GM21515 (cell line): ENCODE measurements around the gene SMIM24.
"Not testable (repeated sequence)": the region's sequence is repeated elsewhere in the genome, so short reads cannot be mapped to it uniquely, and the experiment has no call there.

Experiments
- ATAC-seq: cut with Tn5 transposase; IDR thresholded peaks from one replicate; pipeline ENCODE4 v1.9.1; 2021; ENCODE audit not compliant: unreplicated experiment

Gene SMIM24

GRCh38 chr19:3440082-3440481 lies 40.2 kb downstream of the SMIM24 start:
- ATAC-seq: no peak

- ATAC-seq: peak; percentile 83
Observed at GRCh38 chr19:3434630-3435553, 45.4 kb downstream of the SMIM24 start.

- no peak for ATAC-seq
Observed at GRCh38 chr19:3433805-3434540, 46.4 kb downstream of the SMIM24 start.

GRCh38 chr19:3433313-3433712 lies 47.0 kb downstream of the SMIM24 start:
- ATAC-seq: no peak

GRCh38 chr19:3431760-3432397 lies 48.4 kb downstream of the SMIM24 start:
- ATAC-seq: no peak

- not testable (repeated sequence) for ATAC-seq
Observed at GRCh38 chr19:3430366-3430680, 50.0 kb downstream of the SMIM24 start.

GRCh38 chr19:3426433-3426832 lies 53.9 kb downstream of the SMIM24 start:
- ATAC-seq: no peak
